SKM-1 (cell line): ENCODE measurements around the gene HIF3A.
"Not testable (repeated sequence)": the region's sequence is repeated elsewhere in the genome, so short reads cannot be mapped to it uniquely, and the experiment has no call there.

Experiments used
- DNase-seq: peaks from one replicate; lab custom pipeline; 2025; ENCODE audit not compliant: unreplicated experiment; lab: John Stamatoyannopoulos, UW

The HIF3A gene

DNA sequence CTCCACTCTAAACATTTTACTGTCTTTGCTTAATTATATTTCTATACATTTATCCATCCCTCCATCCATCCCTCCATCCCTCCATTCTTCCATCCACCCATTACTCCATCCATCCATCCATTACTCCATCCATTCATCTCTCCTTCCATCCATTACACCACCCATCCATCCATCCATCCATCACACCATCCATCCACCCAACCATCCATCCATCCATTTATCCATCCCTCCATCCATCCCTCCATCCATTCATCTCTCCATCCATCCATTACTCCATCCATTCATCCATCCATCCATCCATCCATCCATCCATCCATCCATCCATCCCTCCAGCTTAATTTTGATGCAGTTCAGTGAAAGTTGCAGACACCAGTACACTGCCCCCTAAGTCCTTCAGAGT, 5.0 kb upstream of the HIF3A start:
- no peak for DNase-seq

- DNase-seq = no peak
Measured at GRCh38 chr19:46294494-46294893, 2.3 kb upstream of the HIF3A start.

DNA sequence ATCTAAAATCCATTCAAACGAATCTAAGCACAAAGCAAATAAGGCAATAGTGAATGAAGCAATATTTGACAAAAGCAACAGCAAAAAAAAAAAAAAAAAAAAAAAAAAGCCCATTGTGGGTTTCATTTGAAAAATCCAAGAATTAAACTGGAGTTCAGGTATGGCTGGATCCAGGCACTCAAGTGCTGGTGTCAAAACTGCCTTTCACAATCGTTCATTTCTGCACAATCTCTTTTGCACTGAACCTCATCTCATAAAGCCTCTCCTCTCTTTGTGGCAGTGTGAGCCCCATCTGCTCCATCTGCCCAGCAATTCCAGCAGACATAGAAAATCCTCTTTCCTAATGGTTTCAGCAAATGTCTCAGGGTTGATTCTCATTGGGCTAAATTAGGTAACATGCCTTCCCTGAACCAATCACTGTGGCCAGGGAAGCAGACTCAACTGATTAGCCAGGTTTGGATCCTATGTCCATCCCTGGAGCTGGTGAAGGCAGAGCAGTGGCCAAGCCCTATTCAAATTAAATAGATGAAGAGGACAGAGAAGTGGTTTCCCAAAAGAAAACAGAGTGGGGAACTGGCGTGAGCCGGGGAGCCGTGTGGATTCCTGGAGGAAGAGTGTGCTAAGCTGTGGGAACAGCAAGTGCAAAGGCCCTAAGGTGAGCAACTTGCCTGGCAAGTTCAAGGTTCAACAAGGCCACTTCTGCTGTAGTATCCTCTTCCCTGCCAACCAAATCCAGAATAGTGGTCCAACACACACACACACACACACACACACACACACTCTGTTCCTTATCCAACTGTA, 1.2 kb upstream of the HIF3A start:
- DNase-seq = no peak

DNA sequence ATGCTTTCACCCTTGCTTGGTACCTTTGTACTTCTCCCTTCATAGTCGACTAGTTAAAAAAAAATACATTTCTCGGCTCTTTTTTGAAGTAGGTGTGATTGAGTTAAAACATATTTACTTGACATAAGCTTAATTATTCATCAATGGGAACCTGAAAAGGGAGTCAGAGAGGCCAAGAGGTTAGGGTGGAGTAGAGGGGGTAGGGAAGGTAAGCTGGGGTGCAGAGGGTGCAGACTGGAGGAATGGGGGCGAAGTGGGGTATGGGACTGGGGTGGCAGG, 701 bp upstream of the HIF3A start:
- DNase-seq = no peak

DNA sequence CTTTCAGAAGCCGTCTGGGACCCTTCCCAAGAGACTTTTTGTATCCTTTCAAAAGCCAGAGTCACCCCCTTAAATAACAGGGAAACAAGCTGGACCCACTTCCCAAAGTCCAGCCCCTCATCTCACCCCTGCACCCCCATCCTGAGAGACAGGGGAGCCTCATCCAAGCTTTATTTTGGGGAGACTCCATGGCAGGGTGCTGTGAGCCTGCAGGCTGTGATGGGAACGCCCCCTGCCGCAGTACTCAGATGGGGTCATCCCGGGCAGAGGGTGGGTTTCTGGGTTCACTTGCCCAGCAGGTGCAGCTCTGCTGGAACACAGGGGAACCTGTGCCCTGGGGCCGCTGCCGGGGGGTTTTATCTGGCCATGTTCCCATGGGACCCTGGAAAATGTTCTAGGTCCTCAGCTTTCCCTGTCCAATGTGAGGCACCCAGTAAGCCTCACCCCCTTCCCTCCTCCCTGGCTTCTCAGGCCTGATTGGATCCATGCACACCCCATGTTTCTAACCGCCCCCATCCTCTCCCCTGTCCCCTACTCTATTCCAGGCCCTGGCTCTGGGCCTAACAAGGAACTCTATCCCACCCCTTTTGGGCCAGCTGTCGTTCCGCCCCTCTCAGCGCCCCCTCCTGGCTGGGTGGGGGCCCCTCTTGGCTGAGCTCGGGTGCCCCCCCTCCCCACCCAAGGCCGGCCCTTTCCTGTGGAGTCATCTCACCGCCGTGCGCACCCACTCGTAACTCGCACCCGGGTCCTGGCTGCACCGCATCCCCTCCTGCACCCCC, 1.0 kb downstream of the HIF3A start:
- no peak for DNase-seq

DNA sequence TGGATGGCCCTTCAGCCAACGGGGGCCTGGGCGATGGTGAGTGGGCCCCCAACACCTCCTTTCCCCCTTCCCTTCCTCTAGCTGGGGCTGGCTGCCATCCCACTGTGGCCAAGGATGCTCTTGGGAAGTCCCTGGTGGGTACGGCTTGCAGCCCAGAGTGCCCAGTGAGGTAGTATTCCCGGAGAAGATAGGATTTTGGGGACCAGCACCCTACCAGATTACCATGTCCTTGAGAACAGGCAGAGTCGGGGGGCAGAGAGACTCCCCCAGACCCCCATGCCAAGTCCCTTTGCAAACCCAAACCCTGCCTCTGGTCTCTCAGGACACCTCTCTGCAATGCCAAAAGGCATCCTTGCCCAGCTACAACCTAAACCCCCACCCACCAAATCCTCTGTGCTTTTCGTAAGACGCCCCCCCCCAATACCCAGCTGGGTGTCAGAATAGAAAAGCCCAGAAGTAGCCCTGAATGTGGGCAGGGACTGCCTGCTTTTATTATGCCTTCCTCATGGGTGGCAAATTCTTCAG, 1.7 kb downstream of the HIF3A start:
- no peak for DNase-seq

GRCh38 chr19:46299004-46299509, 2.2 kb downstream of the HIF3A start:
- no peak for DNase-seq

DNA sequence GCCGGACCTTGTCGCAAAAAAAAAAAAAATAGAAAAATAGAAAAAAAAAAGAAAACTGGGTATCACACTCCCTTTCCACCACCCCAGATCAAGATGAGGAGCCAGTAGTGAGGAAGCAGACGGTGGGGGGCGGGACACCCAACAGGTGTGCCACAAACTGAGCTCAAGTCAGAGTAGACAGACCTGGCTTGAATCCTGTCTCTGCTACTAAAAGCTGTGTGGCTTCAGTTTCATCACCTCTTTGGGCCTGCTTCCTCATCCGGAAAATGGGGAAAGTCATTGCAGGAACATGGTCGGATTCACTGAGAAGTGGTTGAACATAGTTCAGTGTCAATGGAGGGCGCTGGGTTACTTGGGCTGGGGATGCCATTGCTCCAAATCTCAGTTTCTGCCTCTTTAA, 2.9 kb downstream of the HIF3A start:
- no peak for DNase-seq

- DNase-seq = no peak
Measured at GRCh38 chr19:46303322-46303690, 6.5 kb downstream of the HIF3A start.

DNA sequence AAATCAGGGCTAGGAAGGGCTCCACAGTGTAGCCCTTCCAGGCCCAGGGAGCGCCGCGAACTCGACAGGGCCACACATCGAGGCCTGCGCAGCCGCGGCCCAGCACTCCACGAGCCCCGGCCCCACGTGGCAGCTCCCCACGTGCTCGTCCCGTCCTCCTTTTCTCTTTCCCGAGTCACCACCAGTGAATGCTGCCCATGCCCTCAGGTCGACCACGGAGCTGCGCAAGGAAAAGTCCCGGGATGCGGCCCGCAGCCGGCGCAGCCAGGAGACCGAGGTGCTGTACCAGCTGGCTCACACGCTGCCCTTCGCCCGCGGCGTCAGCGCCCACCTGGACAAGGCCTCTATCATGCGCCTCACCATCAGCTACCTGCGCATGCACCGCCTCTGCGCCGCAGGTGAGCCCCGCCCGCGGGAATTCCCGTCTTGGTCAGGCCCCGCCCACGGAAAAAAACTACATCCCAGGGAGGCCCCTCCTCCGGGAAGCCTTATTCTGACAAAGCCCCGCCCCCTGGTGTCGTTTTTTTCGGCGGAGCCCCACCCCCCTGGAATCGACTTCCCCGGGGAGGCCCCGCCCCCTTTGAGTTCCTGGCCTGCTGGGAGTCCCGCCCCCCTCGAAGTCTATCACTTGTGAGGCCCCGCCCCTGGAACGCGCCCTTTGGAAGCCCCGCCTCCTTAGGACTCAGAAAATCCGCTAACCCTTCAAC, 7.0 kb downstream of the HIF3A start:
- DNase-seq = no peak

DNA sequence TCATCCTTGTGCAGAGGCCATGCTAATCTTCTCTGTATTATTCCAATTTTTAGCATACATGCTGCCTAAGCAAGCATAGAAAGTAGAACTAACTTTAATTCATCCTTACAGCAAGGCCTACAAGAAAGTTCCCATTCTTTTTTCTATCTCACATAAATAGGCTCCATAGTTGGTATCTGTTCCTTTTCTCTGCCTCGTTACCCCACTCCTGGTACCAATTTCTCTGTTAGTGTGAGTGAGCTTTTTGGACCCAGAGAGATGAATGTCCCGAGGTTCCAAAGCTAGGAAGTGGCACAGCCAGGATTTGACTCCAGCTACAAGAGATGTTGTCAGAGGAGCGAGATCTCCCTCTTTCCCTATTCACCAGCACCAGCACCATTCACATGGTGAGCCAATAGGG, 9.7 kb downstream of the HIF3A start:
- DNase-seq = no peak

DNA sequence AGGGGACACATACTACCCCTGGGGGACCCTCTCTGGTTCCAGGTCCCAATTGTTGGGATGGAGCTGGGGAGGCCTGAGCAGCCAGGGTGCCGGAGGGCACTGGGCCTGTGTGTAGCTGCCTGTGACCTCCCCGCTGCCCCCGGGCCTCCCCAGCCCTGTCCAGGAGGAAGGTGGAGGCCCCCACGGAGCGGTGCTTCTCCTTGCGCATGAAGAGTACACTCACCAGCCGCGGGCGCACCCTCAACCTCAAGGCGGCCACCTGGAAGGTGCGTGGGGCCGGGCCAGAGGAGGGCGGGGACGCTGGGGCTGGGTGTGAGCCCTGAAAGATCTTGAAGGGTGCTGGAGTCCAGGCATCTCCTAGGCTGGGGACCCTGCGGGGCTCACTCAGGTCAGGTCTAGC, 11.7 kb downstream of the HIF3A start:
- DNase-seq = no peak

DNA sequence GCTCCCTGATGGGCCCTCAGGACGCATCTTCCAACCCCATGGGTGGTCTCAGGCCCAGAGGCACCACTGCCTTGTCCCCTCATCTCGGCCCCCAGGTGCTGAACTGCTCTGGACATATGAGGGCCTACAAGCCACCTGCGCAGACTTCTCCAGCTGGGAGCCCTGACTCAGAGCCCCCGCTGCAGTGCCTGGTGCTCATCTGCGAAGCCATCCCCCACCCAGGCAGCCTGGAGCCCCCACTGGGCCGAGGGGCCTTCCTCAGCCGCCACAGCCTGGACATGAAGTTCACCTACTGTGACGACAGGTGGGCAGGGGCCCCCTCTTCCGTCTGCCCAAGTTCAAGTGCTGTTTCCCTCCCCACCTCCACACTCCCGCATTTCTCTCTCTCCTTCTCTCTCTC, 12.2 kb downstream of the HIF3A start:
- no peak for DNase-seq

GRCh38 chr19:46311444-46311843, 14.6 kb downstream of the HIF3A start:
- DNase-seq = no peak

GRCh38 chr19:46313540-46314469, 17.0 kb downstream of the HIF3A start:
- DNase-seq = not testable (repeated sequence)

DNA sequence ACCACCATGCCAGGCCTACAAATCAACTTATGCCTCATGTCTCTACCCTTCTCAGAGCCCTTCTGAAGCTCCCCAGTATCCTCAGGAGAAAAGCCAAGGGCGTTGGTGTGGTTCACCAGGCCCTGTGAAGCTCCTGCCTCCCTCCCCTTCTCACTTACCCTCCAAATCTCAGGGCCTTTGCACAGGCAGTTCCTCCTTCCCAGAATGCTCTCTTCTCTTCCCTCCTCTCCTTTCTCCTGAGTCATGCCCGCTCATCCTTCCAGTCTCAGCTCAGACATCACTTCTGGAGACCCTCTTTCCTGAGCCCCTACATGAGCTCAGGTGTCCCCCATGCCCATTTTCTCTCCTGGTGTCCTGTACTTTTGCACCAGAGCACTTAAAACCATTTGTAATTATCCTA, 20.5 kb downstream of the HIF3A start:
- DNase-seq = no peak

- DNase-seq = no peak
Measured at GRCh38 chr19:46319613-46320012, 22.8 kb downstream of the HIF3A start.

DNA sequence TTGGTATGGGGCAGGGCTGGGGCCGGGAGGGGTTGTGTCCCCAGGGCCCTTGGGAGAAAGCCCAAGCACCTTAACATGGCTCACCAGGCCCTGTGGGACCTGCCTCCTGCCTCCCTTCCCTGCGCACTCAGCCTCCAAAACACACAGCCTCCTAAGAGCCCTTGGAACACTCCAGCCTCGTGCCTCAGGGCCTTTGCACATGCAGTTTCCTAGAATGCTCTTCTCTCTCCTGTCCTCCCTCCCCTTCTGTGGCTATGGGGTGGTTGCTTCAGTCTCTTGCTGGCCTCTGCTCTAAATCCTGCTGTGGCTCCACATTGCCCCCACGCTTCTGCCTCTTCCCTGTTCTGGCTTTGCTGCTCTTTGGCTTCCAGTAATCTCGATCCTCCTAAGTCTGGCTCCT, 23.7 kb downstream of the HIF3A start:
- no peak for DNase-seq

DNA sequence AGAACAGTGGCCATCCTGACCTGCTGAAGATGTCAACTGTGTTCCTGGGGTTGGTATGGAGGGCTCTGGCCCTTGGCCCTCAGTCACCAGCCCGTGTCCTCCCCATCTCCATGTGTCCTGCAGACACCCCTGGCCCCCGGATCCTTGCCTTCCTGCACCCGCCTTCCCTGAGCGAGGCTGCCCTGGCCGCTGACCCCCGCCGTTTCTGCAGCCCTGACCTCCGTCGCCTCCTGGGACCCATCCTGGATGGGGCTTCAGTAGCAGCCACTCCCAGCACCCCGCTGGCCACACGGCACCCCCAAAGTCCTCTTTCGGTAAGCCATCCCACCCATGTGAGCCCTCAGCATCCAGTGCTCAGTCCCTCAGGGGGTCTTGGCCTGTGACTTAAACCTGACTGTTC, 24.8 kb downstream of the HIF3A start:
- no peak for DNase-seq

DNA sequence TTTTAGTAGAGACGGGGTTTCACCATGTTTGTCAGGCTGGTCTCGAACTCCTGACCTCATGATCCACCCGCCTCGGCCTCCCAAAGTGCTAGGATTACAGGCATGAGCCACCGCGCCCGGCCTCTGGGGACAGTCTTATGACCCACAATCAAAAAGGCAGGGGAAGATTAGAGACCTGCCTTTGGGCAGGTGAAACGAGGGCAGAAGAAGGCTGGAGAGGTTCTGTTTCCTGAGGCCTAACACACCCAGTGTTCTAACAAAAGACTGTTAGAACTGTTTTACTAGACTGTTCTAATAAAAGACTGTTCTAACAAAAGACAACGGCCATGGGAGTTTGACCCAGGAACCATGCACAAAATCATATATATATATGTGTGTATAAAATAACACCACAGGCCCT, 26.4 kb downstream of the HIF3A start:
- DNase-seq = not testable (repeated sequence)

DNA sequence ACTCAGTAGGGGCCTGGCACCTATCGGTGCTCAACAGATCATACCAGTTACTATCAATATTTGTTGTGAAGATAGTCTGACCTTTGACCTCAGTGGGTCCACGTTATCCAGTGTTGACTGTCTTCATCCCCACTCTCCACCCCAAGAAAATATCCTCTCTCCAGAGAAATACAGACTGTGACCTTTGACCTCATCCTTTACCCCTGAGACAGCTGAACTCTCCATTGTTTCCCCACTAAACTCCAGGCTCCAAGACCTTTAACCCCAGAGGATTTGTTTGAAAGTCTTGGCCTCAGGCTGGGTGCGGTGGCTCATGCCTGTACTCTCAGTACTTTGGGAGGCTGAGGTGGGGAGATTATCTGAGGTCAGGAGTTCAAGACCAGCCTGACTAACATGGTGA, 27.4 kb downstream of the HIF3A start:
- no peak for DNase-seq
